ENCODE results near the gene SUPT6H.

The SUPT6H gene

DNA sequence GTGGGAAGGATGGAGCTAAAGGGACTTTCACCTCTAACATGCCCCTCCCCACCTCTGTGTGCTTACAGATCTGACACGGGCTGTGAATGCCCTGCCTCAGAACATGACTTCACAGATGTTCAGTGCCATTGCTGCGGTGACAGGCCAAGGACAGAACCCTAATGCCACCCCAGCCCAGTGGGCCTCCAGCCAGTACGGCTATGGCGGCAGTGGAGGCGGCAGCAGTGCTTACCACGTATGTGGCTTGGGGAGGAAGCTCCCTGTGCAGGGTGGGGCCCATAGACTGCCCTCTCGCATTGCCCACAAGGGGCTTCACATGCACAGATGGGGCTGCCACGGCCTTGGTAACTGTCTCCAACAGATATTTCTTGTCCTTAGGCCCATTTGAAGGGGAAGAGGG, 38.3 kb downstream of the SUPT6H start:
- Mint-ChIP-seq H3K36me3 (ENCODE audit: low read depth) (peaks cover 59% of the 10 kb centered on the region), H3K27ac (peak overlapping the region; percentile 83), H3K9me3 (no peaks in the 10 kb centered on the region), H3K27me3 (ENCODE audit: low read depth, poor library complexity) (peaks cover 4% of the 10 kb centered on the region), H3K4me1 (peaks cover 5% of the 10 kb centered on the region), H3K4me3 (no peak overlapping the region)
- no peak for DNase-seq
- TF ChIP-seq, protein P1, sequence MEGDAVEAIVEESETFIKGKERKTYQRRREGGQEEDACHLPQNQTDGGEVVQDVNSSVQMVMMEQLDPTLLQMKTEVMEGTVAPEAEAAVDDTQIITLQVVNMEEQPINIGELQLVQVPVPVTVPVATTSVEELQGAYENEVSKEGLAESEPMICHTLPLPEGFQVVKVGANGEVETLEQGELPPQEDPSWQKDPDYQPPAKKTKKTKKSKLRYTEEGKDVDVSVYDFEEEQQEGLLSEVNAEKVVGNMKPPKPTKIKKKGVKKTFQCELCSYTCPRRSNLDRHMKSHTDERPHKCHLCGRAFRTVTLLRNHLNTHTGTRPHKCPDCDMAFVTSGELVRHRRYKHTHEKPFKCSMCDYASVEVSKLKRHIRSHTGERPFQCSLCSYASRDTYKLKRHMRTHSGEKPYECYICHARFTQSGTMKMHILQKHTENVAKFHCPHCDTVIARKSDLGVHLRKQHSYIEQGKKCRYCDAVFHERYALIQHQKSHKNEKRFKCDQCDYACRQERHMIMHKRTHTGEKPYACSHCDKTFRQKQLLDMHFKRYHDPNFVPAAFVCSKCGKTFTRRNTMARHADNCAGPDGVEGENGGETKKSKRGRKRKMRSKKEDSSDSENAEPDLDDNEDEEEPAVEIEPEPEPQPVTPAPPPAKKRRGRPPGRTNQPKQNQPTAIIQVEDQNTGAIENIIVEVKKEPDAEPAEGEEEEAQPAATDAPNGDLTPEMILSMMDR (IDR thresholded peaks at IDR 0.05): no peak

- Mint-ChIP-seq H3K4me1 (peaks cover 5% of the 10 kb centered on the region), H3K4me3 (no peak overlapping the region), H3K9me3 (no peaks in the 10 kb centered on the region), H3K27me3 (ENCODE audit: low read depth, poor library complexity) (peaks cover 4% of the 10 kb centered on the region), H3K36me3 (ENCODE audit: low read depth) (peaks cover 54% of the 10 kb centered on the region), H3K27ac (peak overlapping the region; percentile 83)
- TF ChIP-seq, protein P1 (IDR thresholded peaks at IDR 0.05): no peak
- no peak for DNase-seq
Measured at GRCh38 chr17:28700830-28701492, 39.0 kb downstream of the SUPT6H start.

- peaks cover 8% of the 10 kb centered on the region for H3K4me1 Mint-ChIP-seq
- H3K27ac Mint-ChIP-seq: peak overlapping the region; percentile 97
- no peaks in the 10 kb centered on the region for H3K9me3 Mint-ChIP-seq
- H3K4me3 Mint-ChIP-seq: no peak overlapping the region
- H3K36me3 Mint-ChIP-seq (ENCODE audit: low read depth): peaks cover 47% of the 10 kb centered on the region
- TF ChIP-seq, protein P1 (IDR thresholded peaks at IDR 0.05): no peak
- H3K27me3 Mint-ChIP-seq (ENCODE audit: low read depth, poor library complexity): peaks cover 4% of the 10 kb centered on the region
- no peak for DNase-seq
Measured at GRCh38 chr17:28702026-28702751, 40.2 kb downstream of the SUPT6H start.

GRCh38 chr17:28702752-28703150, 40.7 kb downstream of the SUPT6H start:
- H3K27ac Mint-ChIP-seq: peak overlapping the region; percentile 97
- TF ChIP-seq, protein P1 (IDR thresholded peaks at IDR 0.05): no peak

GRCh38 chr17:28703552-28704218, 41.7 kb downstream of the SUPT6H start:
- Mint-ChIP-seq H3K27me3 (ENCODE audit: low read depth, poor library complexity) (peaks cover 3% of the 10 kb centered on the region), H3K4me1 (peaks cover 21% of the 10 kb centered on the region), H3K27ac (peak overlapping the region; percentile 91), H3K36me3 (ENCODE audit: low read depth) (peaks cover 41% of the 10 kb centered on the region), H3K4me3 (no peak overlapping the region), H3K9me3 (no peaks in the 10 kb centered on the region)
- TF ChIP-seq, protein P1 (IDR thresholded peaks at IDR 0.05): no peak
- DNase-seq: no peak

More at GRCh38 chr17:28702752-28703150, 40.7 kb downstream of the SUPT6H start:
- no peak overlapping the region for H3K4me3 Mint-ChIP-seq
- H3K4me1 Mint-ChIP-seq: peaks cover 14% of the 10 kb centered on the region
- no peaks in the 10 kb centered on the region for H3K9me3 Mint-ChIP-seq
- no peak for DNase-seq
- peaks cover 42% of the 10 kb centered on the region for H3K36me3 Mint-ChIP-seq (ENCODE audit: low read depth)
- H3K27me3 Mint-ChIP-seq (ENCODE audit: low read depth, poor library complexity): peaks cover 4% of the 10 kb centered on the region

Measured in nephron progenitor cell (in vitro differentiated cells).